ENCODE data around the gene CARS2. TPM values are rescaled to one million over a fixed set of nuclear protein-coding genes. Genes with fewer than 3 reads are reported as not detected.

Gene CARS2
- total RNA-seq, 2 experiments from 2014 or later = 45.0 to 47.3 TPM

DNA sequence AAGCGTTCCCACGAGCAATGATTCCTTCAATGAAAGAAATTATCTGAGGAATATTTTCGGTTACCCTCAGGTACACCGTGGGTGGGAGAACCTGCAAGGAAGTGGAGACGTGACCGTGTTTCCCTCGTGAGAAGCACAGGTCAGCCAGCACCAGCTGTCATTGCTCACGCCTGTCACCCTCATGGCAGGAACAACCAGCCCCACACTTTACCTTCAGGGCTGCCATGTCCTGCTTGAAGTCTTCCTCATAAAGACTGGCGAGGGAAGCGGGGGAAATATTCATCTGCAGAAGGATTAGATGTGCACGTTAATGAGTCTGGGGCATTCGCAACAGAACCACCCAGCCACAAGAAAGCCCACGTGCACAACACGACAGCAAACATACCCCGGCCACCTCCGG is 18.2 kb downstream of the CARS2 start:
- CTCF ChIA-PET (ENCODE audit: unreplicated experiment) = no interaction called here
- no peak for DNase-seq (ENCODE audit: low spot score)
- no TSS peak for BruUV-seq (replicated peaks)
- no peaks in the 10 kb centered on the region for H3K9me2 ChIP-seq (ENCODE audit: insufficient read depth, low read length)
- intact Hi-C loops (cut with micrococcal nuclease; ENCODE audit: unreplicated experiment) = no loop called here
- no peaks in the 10 kb centered on the region for H3K9me3 ChIP-seq (ENCODE audit: low read length)
- POLR2A ChIA-PET = no interaction called here
- no peaks in the 10 kb centered on the region for H4K20me1 ChIP-seq (ENCODE audit: insufficient read depth, low read length)
- TF ChIP-seq EZH2phosphoT487 (IDR thresholded peaks at IDR 0.05; ENCODE audit: borderline replicate concordance, low read depth, low read length) = no peak
- TF ChIP-seq, protein P1, sequence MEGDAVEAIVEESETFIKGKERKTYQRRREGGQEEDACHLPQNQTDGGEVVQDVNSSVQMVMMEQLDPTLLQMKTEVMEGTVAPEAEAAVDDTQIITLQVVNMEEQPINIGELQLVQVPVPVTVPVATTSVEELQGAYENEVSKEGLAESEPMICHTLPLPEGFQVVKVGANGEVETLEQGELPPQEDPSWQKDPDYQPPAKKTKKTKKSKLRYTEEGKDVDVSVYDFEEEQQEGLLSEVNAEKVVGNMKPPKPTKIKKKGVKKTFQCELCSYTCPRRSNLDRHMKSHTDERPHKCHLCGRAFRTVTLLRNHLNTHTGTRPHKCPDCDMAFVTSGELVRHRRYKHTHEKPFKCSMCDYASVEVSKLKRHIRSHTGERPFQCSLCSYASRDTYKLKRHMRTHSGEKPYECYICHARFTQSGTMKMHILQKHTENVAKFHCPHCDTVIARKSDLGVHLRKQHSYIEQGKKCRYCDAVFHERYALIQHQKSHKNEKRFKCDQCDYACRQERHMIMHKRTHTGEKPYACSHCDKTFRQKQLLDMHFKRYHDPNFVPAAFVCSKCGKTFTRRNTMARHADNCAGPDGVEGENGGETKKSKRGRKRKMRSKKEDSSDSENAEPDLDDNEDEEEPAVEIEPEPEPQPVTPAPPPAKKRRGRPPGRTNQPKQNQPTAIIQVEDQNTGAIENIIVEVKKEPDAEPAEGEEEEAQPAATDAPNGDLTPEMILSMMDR (conservative IDR thresholded peaks at IDR 0.05; ENCODE audit: low read length) = no peak
- H3K79me2 ChIP-seq (ENCODE audit: insufficient read depth, low read depth, low read length) = no peaks in the 10 kb centered on the region
- no peak overlapping the region for H3K27ac ChIP-seq (ENCODE audit: low read depth, low read length, poor library complexity, severe bottlenecking)
- peaks cover 39% of the 10 kb centered on the region; the same call in 1 of the 2 replicates for H3K36me3 ChIP-seq (ENCODE audit: insufficient read depth, low read length)
- H2AFZ ChIP-seq (ENCODE audit: low read length) = no peak overlapping the region
- peaks cover 13% of the 10 kb centered on the region for H3K4me1 ChIP-seq (ENCODE audit: insufficient read depth, low read length, poor library complexity, severe bottlenecking)
- H3K4me3 ChIP-seq (ENCODE audit: low read depth, low read length, poor library complexity, severe bottlenecking) = no peak overlapping the region
- no peak overlapping the region for H3K4me2 ChIP-seq (ENCODE audit: low read length)

DNA sequence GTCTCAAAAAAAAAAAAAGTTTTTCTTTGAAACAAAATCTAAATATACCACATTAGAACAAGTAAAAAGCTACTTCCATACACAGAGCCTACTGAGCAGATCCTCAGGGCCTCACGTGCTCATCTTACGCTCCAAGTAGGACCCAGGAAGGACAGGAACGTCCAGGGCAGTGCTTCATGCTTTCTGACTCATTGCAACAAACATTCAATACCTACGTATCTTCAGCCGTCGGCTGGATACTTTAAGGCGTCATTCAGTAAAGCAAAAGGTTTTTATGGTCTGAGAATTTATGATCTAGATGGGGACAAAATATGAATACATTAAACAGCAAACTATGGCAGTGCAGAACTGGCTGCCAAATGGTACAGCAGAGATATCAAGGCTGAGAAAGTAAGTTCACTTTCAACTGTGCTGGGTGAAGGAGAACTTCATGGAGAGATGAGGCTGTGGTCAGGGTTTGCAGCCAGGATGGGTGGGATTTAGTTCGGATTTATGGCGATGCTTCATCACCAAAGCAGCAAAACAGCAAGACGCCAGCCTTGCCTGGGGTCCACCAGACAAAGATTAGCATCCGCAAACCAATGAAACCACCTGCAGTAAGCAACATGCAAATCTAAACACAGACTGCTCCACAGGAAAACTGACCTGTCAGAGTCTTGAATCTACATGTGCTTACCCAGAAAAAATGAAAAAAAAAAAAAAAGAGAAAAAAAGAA is 20.5 kb downstream of the CARS2 start:
- no TSS peak for BruUV-seq (replicated peaks)
- ChIA-PET CTCF (ENCODE audit: unreplicated experiment) (no interaction called here), POLR2A (no interaction called here)
- no peaks in the 10 kb centered on the region for H3K9me3 ChIP-seq (ENCODE audit: low read length)
- H3K4me1 ChIP-seq (ENCODE audit: insufficient read depth, low read length, poor library complexity, severe bottlenecking) = peaks cover 13% of the 10 kb centered on the region
- TF ChIP-seq, protein P1 (conservative IDR thresholded peaks at IDR 0.05; ENCODE audit: low read length) = no peak
- no peak for TF ChIP-seq EZH2phosphoT487 (IDR thresholded peaks at IDR 0.05; ENCODE audit: borderline replicate concordance, low read depth, low read length)
- no peak overlapping the region for H2AFZ ChIP-seq (ENCODE audit: low read length)
- H3K27ac ChIP-seq (ENCODE audit: low read depth, low read length, poor library complexity, severe bottlenecking) = peak overlapping the region; percentile 35
- no peaks in the 10 kb centered on the region for H4K20me1 ChIP-seq (ENCODE audit: insufficient read depth, low read length)
- intact Hi-C loops (cut with micrococcal nuclease; ENCODE audit: unreplicated experiment) = no loop called here
- no peak overlapping the region for H3K4me3 ChIP-seq (ENCODE audit: low read depth, low read length, poor library complexity, severe bottlenecking)
- peaks cover 53% of the 10 kb centered on the region; the same call in 1 of the 2 replicates for H3K36me3 ChIP-seq (ENCODE audit: insufficient read depth, low read length)
- H3K79me2 ChIP-seq (ENCODE audit: insufficient read depth, low read depth, low read length) = no peaks in the 10 kb centered on the region
- no peaks in the 10 kb centered on the region for H3K9me2 ChIP-seq (ENCODE audit: insufficient read depth, low read length)
- DNase-seq (ENCODE audit: low spot score) = no peak
- H3K4me2 ChIP-seq (ENCODE audit: low read length) = no peak overlapping the region

DNA sequence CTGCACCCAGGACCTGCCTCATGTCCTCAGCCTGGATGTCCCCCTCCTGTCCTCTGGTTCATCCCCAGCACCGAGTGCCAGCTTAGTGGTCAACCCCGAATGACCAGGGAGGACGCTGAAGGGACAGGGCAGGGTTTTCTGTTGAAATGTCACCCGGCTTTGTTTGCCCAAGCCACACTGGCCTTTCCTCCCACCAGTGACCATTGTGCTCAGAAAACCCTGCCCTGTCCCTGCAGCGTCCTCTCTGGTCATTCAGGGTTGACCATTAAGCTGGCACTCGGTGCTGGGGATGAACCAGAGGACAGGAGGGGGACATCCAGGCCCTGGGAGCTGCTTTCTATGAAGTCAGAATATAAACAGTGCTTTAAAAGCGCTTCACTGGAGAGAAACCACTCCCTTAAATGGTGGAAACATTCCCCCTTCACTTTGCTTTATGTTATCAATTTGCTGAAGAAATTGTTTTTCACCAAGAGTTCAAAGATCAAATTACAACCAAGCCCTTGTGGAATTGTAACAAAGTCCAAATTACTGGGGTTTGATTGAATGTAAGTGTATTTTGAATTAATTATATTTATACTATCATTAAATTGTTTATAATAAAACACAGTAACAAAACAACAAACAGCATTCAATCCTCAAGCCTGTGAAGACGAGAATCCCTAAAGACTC is 21.4 kb downstream of the CARS2 start:
- Histone ChIP-seq H3K27ac (ENCODE audit: low read depth, low read length, poor library complexity, severe bottlenecking) (no peak overlapping the region), H3K4me1 (ENCODE audit: insufficient read depth, low read length, poor library complexity, severe bottlenecking) (peaks cover 13% of the 10 kb centered on the region), H4K20me1 (ENCODE audit: insufficient read depth, low read length) (no peaks in the 10 kb centered on the region), H3K36me3 (ENCODE audit: insufficient read depth, low read length) (peaks cover 53% of the 10 kb centered on the region; the same call in 1 of the 2 replicates), H3K9me2 (ENCODE audit: insufficient read depth, low read length) (no peaks in the 10 kb centered on the region), H3K4me2 (ENCODE audit: low read length) (no peak overlapping the region), H3K4me3 (ENCODE audit: low read depth, low read length, poor library complexity, severe bottlenecking) (no peak overlapping the region), H3K79me2 (ENCODE audit: insufficient read depth, low read depth, low read length) (no peaks in the 10 kb centered on the region), H3K9me3 (ENCODE audit: low read length) (no peaks in the 10 kb centered on the region), H2AFZ (ENCODE audit: low read length) (no peak overlapping the region)
- no TSS peak for BruUV-seq (replicated peaks)
- no peak for DNase-seq (ENCODE audit: low spot score)
- TF ChIP-seq, protein P1 (conservative IDR thresholded peaks at IDR 0.05; ENCODE audit: low read length) = no peak
- no peak for TF ChIP-seq EZH2phosphoT487 (IDR thresholded peaks at IDR 0.05; ENCODE audit: borderline replicate concordance, low read depth, low read length)
- POLR2A ChIA-PET = interaction anchor here (0.6 kb wide), 1 partner anchor 1911 kb away, joined by 3 read pairs; no protein-coding TSS in a partner anchor
- intact Hi-C loops (cut with micrococcal nuclease; ENCODE audit: unreplicated experiment) = no loop called here
- CTCF ChIA-PET (ENCODE audit: unreplicated experiment) = no interaction called here

All from OCI-LY7 (cell line).